Lung microvascular endothelial cell (primary cell): ENCODE measurements around the gene SGTB. TPM values are rescaled to one million over a fixed set of nuclear protein-coding genes. Genes with fewer than 3 reads are reported as not detected.
"Not testable (repeated sequence)": the region's sequence is repeated elsewhere in the genome, so short reads cannot be mapped to it uniquely, and the experiment has no call there.

Experiments
- DNase-seq, 2 donors: peaks; one replicate each; pipeline versions ENCODE4 v3.0.0 to v3.0.0-alpha.2; 2010; ENCODE audit warnings: low read depth in 2 of 2
- total RNA-seq: library from RNA; depleted of rRNA; stranded (reverse); fragments of >200 nt; gene quantifications from 2 replicates; pipeline ENCODE4 v1.2.1, GENCODE V29; 2014

The SGTB gene
- total RNA-seq, 1 donor from 2014 or later: 9.3 TPM

- DNase-seq: peak; percentile 27 to 30
Measured at GRCh38 chr5:65734196-65734775, 12.4 kb upstream of the SGTB start.

- DNase-seq: not testable (repeated sequence)
Measured at GRCh38 chr5:65732046-65732445, 10.1 kb upstream of the SGTB start.

- no peak for DNase-seq
Measured at GRCh38 chr5:65730910-65731309, 9.0 kb upstream of the SGTB start.

DNA sequence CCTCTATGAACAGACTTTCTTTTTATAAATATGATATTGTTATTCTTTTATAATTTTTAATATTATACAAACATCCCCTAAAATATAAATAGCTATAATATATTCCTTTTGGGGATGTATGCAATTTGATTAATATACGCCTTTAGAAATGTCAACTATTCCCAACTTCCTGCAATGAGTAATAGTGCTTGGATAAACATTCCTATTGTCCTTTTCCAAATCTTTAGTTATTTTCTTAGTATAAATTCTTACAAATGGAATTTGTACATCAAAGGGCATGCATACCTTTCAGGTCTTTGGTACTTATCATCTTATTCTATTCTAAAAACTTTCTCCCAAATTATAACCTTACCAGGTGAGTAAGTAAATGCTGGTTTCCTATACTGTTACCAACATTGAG lies 6.3 kb upstream of the SGTB start:
- DNase-seq: peak; percentile 31 to 43

DNA sequence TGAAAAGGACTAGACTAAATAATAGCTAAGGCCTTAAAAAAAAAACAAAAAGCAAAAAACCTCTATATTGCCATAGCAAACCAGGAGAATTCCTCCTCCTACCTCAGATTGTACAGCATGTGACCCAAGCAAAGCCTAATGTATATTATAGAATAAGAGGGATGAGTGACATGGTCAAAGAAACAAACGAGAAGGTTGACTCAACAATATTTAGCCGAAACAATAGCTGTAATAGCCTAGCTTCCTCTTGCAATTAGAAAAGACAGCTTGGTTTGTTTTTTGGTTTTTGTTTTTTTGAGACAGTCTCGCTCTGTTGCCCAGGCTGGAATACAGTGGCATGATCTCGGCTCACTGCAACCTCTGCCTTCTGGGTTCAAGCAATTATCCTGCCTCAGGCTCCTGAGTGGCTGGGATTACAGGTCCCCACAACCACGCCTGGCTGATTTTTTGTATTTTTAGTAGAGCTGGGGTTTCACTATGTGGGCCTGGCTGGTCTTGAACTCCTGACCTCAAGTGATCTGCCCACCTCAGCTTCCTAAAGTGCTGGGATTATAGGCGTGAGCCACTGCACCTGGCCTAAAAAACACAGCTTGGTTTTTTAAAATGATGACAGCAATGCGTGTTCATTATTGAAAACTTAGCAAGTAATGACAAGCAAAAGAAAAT lies 5.7 kb upstream of the SGTB start:
- peak; percentile 12 to 42 for DNase-seq

GRCh38 chr5:65722575-65723403 lies 880 bp upstream of the SGTB start:
- DNase-seq: peak; percentile 46 to 49

GRCh38 chr5:65721050-65721719 lies 724 bp downstream of the SGTB start:
- peak; percentile 73 to 87 for DNase-seq

GRCh38 chr5:65718576-65719310 lies 3.2 kb downstream of the SGTB start:
- no peak for DNase-seq

DNA sequence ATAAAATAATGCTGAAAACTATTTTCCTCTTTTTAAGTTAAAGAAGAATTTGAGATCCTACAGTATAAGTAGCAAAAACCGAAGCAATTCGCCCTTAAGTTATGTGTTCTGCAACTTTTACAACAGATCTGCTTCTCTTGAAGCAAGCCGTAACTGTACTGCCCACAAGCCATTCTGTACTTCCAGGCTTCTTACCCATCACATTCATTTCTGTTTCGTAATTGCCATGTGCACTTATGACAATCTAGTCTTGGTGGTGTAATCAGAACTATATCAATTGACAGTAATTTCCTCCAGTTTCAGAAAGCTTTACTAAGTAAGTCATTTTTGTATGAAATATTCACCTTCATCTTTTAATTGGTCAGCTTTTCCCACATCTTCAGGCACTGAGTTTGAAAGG lies 13.8 kb downstream of the SGTB start:
- DNase-seq: no peak

DNA sequence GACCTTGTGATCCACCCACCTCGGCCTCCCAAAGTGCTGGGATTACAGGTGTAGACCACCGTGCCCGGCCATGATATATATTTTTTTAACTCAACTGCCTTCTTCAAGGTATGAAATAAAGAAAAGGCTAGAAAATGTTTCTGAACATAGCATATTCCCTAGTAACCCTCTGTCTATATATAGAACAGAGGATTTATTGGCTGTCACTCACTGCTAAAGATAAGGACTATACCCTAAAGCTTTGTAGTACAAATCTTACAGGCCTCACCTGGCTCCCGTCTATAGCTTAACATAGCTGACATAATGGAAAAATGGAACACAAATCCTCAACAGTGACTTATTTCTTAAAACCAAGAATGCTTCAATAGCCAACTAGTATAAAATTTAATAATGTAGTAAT lies 14.2 kb downstream of the SGTB start:
- no peak for DNase-seq

GRCh38 chr5:65704621-65705239 lies 17.2 kb downstream of the SGTB start:
- DNase-seq: no peak

- no peak for DNase-seq
Measured at GRCh38 chr5:65702036-65702435, 19.9 kb downstream of the SGTB start.

- no peak for DNase-seq
Measured at GRCh38 chr5:65699338-65699737, 22.6 kb downstream of the SGTB start.

DNA sequence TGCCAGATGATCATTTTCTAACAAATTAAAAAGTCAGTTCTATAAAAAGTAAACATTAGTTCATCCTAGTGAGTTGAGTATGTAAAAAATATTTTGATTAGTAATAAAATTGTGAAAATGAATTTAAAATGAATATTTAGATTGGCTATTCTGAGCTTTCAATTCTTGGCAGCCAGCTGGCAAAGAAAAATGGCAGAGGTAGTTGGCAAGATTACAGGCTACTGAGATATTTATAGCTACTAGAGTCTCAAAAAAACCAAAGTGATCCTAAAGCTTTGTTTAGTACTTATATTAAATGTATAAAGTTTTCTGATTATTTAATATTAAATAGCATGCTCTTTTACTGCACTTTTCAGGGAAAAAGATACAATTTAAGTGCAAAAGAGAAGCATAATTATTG lies 25.0 kb downstream of the SGTB start:
- DNase-seq: peak in 1 of 2 donors; percentile 20

DNA sequence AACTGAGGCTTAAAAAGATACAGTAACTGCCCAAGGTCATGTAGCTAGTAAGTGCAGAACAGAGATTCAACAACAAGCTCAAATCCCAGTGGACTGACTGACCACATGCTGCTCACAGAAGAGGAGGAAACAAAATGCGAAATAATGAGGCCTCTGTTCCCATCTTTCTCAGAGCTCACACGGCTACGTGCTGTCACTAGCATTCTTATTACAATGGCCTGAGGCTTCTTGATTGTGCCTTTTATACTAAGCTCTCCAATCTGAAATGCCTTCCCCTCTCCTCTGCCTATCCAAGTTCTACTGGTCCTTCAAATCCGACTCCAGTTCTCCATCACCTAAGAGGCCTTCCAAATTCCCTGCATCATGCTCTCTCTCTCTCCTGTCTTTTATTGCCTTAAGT lies 26.0 kb downstream of the SGTB start:
- DNase-seq: no peak

DNA sequence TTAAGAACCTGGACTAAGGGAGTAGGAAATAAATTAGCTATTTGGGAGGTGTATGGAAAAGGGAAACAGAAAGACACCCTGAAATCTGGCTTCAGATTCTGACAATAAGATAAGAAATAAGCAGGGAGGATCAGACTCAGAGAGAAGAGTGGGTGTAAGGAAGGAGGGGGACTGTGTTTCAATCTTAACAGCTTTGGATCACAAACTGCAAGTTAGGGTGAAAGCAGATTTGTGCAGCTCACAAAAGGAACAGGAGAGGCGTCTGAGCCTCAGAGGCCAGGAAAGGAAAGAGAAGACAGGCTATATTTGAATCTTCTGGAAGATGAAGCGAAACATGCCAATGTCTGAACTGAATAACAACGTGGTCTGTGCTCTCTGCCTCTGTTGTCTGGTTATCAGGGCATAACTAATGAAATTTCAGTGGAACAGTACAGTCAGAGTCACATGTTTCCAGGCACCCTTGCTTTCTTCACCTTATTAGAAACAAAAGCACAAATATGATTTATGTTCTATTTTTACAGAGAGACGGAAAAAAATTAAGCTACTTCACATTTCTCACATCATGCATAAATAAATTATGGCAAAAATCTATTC lies 26.6 kb downstream of the SGTB start:
- DNase-seq: no peak

- no peak for DNase-seq
Measured at GRCh38 chr5:65693121-65693520, 28.8 kb downstream of the SGTB start.

GRCh38 chr5:65682148-65682547 lies 39.8 kb downstream of the SGTB start:
- DNase-seq: no peak

DNA sequence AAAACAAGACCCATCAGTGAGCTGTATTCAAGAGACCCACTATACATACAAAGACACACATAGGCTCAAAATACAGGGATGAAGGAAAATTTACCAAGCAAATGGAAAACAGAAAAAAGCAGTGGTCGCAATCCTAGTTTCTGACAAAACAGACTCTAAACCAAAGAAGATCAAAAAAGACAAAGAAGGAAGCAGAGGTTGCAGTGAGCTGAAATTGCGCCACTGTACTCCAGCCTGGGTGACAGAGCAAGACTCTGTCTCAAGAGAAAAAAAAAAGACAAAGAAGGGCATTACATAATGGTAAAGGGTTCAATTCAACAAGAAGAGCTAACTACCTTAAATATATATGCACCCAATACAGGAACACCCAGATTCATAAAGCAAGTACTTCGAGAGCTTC lies 45.9 kb downstream of the SGTB start:
- not testable (repeated sequence) for DNase-seq

GRCh38 chr5:65674749-65675148 lies 47.2 kb downstream of the SGTB start:
- DNase-seq: no peak

DNA sequence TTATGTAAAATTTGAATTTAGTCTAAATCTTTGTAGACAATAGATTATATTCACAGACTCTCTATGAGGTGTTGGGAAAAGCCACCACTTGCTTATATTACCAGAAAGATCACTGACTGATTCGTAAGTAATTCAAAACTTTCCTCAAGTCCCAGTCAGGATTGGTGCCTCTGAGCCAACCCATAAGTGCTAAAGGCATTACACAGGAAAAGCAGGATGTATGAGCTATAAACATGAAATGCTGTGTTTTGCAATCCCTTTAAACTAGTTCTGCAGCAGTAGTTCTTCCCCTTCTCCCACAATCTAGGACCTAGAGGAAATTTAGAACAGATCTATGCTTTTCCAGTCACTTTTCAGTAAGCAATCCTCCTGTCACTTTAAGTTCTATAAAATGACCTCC lies 49.1 kb downstream of the SGTB start:
- DNase-seq: peak; percentile 2 to 61
